HepG2 (cell line): ENCODE measurements around the gene ASPHD1. TPM values are rescaled to one million over a fixed set of nuclear protein-coding genes. Genes with fewer than 3 reads are reported as not detected.

ENCODE experiments used
- CREBL2 ChIP-seq: sonication (generic); formaldehyde crosslinking; IDR thresholded peaks from 2 replicates; pipeline ENCODE4 v1.8.1; 2023; ENCODE audit warnings: missing genetic modification reagents, mild to moderate bottlenecking, borderline replicate concordance
- FOSL1 ChIP-seq: sonication (generic); formaldehyde crosslinking; IDR thresholded peaks from 2 replicates; pipeline ENCODE4 v1.9.0; 2021; ENCODE audit warnings: missing genetic modification reagents, borderline replicate concordance
- KLF9 ChIP-seq: IDR thresholded peaks from 2 replicates; pipeline ENCODE4 v1.6.1; 2016; ENCODE audit warnings: low read depth
- NFKBIZ ChIP-seq: IDR thresholded peaks from 2 replicates; pipeline ENCODE4 v1.6.1; 2018; ENCODE audit warnings: missing genetic modification reagents, missing compliant biosample characterization
- PAXIP1 ChIP-seq: sonication (generic); formaldehyde crosslinking; conservative IDR thresholded peaks from 2 replicates; pipeline ENCODE4 v1.4.0; 2020; ENCODE audit warnings: mild to moderate bottlenecking, missing genetic modification reagents, moderate library complexity
- SP5 ChIP-seq: IDR thresholded peaks from 2 replicates; pipeline ENCODE4 v1.6.1; 2016; ENCODE audit warnings: low read depth, borderline replicate concordance
- UBTF ChIP-seq: sonication (generic); formaldehyde crosslinking; IDR thresholded peaks from 2 replicates; pipeline ENCODE4 v1.4.0; 2020; ENCODE audit warnings: mild to moderate bottlenecking, missing genetic modification reagents
- ZBTB1 ChIP-seq: sonication (generic); formaldehyde crosslinking; IDR thresholded peaks from 2 replicates; pipeline ENCODE4 v1.4.0; 2020; ENCODE audit warnings: missing genetic modification reagents, borderline replicate concordance
- ZNF563 ChIP-seq: sonication (generic); formaldehyde crosslinking; IDR thresholded peaks from 2 replicates; pipeline ENCODE4 v1.8.0; 2022; ENCODE audit warnings: mild to moderate bottlenecking, moderate library complexity, missing genetic modification reagents
- ZNF564 ChIP-seq: sonication (generic); formaldehyde crosslinking; IDR thresholded peaks from 2 replicates; pipeline ENCODE4 v1.8.1; 2023; ENCODE audit warnings: mild to moderate bottlenecking, missing genetic modification reagents
- ZNF614 ChIP-seq: IDR thresholded peaks from 2 replicates; pipeline ENCODE4 v1.6.1; 2018; ENCODE audit warnings: missing biosample characterization, missing genetic modification reagents, inconsistent platforms, borderline replicate concordance
- ZNF672 ChIP-seq: sonication (generic); formaldehyde crosslinking; IDR thresholded peaks from 2 replicates; pipeline ENCODE4 v1.8.1; 2022; ENCODE audit warnings: missing genetic modification reagents
- ZNF747 ChIP-seq: sonication (generic); formaldehyde crosslinking; IDR thresholded peaks from 2 replicates; pipeline ENCODE4 v1.8.1; 2023; ENCODE audit warnings: missing genetic modification reagents, mild to moderate bottlenecking, borderline replicate concordance
- ZNF839 ChIP-seq: sonication (generic); formaldehyde crosslinking; IDR thresholded peaks from 2 replicates; pipeline ENCODE4 v1.4.0; 2020; ENCODE audit warnings: missing genetic modification reagents, mild to moderate bottlenecking, borderline replicate concordance
- polyA plus RNA-seq, 8 experiments: library from polyadenylated mRNA; depleted of rRNA in 3 of 8; stranded (reverse) in 7 of 8; unstranded in 1 of 8; fragments of >200 nt; fragmentation: Illumina TruSeq in 4 of 8; extraction: Trizol in 4 of 8; gene quantifications; 2 replicates each; pipeline versions ENCODE4 v1.2.1 to v1.2.3, GENCODE V29; 2011 to 2016; ENCODE audit warnings: low read depth in 4 of 8, missing spikeins in 1 of 8, mixed read lengths in 1 of 8; ENCODE audit not compliant: insufficient read depth in 1 of 8
- total RNA-seq, 5 experiments: library from RNA; depleted of rRNA; stranded (reverse); fragments of >200 nt; fragmentation: Illumina TruSeq; extraction: Trizol; gene quantifications; 2 replicates each; pipeline ENCODE4 v1.2.3, GENCODE V29; 2016; ENCODE audit warnings: low read depth in 1 of 5
- TF ChIP-seq, protein P1 (sequence below): sonication (generic); formaldehyde crosslinking; IDR thresholded peaks from 2 replicates; pipeline ENCODE4; 2020; ENCODE audit warnings: missing genetic modification reagents, mild to moderate bottlenecking, borderline replicate concordance
- TF ChIP-seq, protein P2 (sequence below): sonication (generic); formaldehyde crosslinking; IDR thresholded peaks from 2 replicates; pipeline ENCODE4 v1.9.0; 2022; ENCODE audit warnings: low read depth, missing genetic modification reagents

ASPHD1 gene
- total and polyA plus RNA-seq, 2 of the 13 experiments (the other 11 are each of a cell fraction or from before 2014, with no cell fraction given) = 13.1 to 19.7 TPM

GRCh38 chr16:29925781-29926710 lies 25.8 kb downstream of the ASPHD1 start, which contains the start of gene KCTD13 (continued):
- TF ChIP-seq ZNF564 (CRISPR knock-in tag) = peak; percentile 62; the same call in 1 of the 2 replicates
- TF ChIP-seq ZNF563 (CRISPR knock-in tag) = peak; percentile 83; the same call in 1 of the 2 replicates
- peak; percentile 98 for TF ChIP-seq KLF9
- peak; percentile 60 for TF ChIP-seq ZNF614
- TF ChIP-seq UBTF (CRISPR knock-in tag) = peak; percentile 80
- TF ChIP-seq SP5 (CRISPR knock-in tag) = peak; percentile 45; the same call in 1 of the 2 replicates
- no peak; the same call in 1 of the 2 replicates for TF ChIP-seq ZNF839 (CRISPR knock-in tag)
- no peak; the same call in 1 of the 2 replicates for TF ChIP-seq CREBL2 (CRISPR knock-in tag)
- TF ChIP-seq, protein P1, sequence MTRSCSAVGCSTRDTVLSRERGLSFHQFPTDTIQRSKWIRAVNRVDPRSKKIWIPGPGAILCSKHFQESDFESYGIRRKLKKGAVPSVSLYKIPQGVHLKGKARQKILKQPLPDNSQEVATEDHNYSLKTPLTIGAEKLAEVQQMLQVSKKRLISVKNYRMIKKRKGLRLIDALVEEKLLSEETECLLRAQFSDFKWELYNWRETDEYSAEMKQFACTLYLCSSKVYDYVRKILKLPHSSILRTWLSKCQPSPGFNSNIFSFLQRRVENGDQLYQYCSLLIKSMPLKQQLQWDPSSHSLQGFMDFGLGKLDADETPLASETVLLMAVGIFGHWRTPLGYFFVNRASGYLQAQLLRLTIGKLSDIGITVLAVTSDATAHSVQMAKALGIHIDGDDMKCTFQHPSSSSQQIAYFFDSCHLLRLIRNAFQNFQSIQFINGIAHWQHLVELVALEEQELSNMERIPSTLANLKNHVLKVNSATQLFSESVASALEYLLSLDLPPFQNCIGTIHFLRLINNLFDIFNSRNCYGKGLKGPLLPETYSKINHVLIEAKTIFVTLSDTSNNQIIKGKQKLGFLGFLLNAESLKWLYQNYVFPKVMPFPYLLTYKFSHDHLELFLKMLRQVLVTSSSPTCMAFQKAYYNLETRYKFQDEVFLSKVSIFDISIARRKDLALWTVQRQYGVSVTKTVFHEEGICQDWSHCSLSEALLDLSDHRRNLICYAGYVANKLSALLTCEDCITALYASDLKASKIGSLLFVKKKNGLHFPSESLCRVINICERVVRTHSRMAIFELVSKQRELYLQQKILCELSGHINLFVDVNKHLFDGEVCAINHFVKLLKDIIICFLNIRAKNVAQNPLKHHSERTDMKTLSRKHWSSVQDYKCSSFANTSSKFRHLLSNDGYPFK = peak; percentile 86
- TF ChIP-seq PAXIP1 (CRISPR knock-in tag) = peak; percentile 61
- TF ChIP-seq NFKBIZ = no peak; the same call in 1 of the 2 replicates
- 0 out of 2 replicates have a peak, but pooled peaks have one; percentile 15 for TF ChIP-seq ZBTB1 (CRISPR knock-in tag)
- 0 out of 2 replicates have a peak, but pooled peaks have one; percentile 20 for TF ChIP-seq ZNF672 (CRISPR knock-in tag)
- peak; percentile 97 for TF ChIP-seq ZNF747
- no peak for TF ChIP-seq FOSL1 (CRISPR knock-in tag)
- TF ChIP-seq, protein P2, sequence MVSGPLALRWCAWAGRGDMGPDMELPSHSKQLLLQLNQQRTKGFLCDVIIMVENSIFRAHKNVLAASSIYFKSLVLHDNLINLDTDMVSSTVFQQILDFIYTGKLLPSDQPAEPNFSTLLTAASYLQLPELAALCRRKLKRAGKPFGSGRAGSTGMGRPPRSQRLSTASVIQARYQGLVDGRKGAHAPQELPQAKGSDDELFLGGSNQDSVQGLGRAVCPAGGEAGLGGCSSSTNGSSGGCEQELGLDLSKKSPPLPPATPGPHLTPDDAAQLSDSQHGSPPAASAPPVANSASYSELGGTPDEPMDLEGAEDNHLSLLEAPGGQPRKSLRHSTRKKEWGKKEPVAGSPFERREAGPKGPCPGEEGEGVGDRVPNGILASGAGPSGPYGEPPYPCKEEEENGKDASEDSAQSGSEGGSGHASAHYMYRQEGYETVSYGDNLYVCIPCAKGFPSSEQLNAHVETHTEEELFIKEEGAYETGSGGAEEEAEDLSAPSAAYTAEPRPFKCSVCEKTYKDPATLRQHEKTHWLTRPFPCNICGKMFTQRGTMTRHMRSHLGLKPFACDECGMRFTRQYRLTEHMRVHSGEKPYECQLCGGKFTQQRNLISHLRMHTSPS = 0 out of 2 replicates have a peak, but pooled peaks have one; percentile 60
